ENCODE data around the gene MS4A4E. TPM values are rescaled to one million over a fixed set of nuclear protein-coding genes. Genes with fewer than 3 reads are reported as not detected.

Gene MS4A4E
- total RNA-seq, 2 experiments from 2014 or later: not detected

DNA sequence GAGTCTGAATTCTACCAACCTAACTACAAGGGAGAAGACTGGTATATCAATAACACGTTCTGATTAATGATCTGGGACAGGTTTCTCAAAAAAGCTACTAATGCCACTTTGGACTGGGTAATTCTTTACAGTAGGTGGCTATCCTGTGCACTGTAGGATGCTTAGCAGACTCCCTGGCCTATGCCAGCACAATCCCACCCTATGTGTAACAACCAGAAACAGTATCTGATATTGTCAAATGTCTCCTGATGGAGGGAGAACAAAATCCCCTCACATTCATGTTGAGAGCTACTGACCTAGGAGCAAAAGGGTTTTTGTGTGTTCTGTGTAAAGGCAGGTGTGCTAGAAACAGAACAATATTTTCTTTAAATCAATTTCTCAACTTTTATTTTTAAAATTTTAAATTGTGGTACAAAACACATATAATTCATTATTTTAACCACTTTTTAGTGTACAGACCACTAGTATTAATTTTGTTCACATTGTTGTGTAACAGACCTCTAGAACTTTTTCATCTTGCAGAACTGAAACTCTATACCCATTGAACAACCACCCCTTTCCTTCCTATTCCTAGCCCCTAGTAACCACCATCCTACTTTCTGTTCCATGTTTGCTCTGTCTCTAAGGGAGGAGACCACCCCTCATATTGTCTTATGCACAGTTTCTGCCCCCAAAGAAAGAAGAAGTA, 58.0 kb downstream of the MS4A4E start:
- Histone ChIP-seq H3K36me3 (ENCODE audit: insufficient read depth, low read length) (no peaks in the 10 kb centered on the region), H3K27ac (ENCODE audit: low read depth, low read length, poor library complexity, severe bottlenecking) (no peak overlapping the region), H3K4me1 (ENCODE audit: insufficient read depth, low read length, poor library complexity, severe bottlenecking) (peaks cover 22% of the 10 kb centered on the region), H2AFZ (ENCODE audit: low read length) (no peak overlapping the region), H3K79me2 (ENCODE audit: insufficient read depth, low read depth, low read length) (no peaks in the 10 kb centered on the region), H3K9me3 (ENCODE audit: low read length) (no peaks in the 10 kb centered on the region), H3K4me3 (ENCODE audit: low read depth, low read length, poor library complexity, severe bottlenecking) (no peak overlapping the region), H3K4me2 (ENCODE audit: low read length) (no peak overlapping the region; the same call in 1 of the 2 replicates), H4K20me1 (ENCODE audit: insufficient read depth, low read length) (no peaks in the 10 kb centered on the region), H3K9me2 (ENCODE audit: insufficient read depth, low read length) (no peaks in the 10 kb centered on the region)
- intact Hi-C loops (cut with micrococcal nuclease; ENCODE audit: unreplicated experiment): no loop called here
- ChIA-PET POLR2A (no interaction called here), CTCF (ENCODE audit: unreplicated experiment) (no interaction called here)
- DNase-seq (ENCODE audit: low spot score): peak; percentile 13
- TF ChIP-seq, protein P1, sequence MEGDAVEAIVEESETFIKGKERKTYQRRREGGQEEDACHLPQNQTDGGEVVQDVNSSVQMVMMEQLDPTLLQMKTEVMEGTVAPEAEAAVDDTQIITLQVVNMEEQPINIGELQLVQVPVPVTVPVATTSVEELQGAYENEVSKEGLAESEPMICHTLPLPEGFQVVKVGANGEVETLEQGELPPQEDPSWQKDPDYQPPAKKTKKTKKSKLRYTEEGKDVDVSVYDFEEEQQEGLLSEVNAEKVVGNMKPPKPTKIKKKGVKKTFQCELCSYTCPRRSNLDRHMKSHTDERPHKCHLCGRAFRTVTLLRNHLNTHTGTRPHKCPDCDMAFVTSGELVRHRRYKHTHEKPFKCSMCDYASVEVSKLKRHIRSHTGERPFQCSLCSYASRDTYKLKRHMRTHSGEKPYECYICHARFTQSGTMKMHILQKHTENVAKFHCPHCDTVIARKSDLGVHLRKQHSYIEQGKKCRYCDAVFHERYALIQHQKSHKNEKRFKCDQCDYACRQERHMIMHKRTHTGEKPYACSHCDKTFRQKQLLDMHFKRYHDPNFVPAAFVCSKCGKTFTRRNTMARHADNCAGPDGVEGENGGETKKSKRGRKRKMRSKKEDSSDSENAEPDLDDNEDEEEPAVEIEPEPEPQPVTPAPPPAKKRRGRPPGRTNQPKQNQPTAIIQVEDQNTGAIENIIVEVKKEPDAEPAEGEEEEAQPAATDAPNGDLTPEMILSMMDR (conservative IDR thresholded peaks at IDR 0.05; ENCODE audit: low read length): no peak
- no peak for TF ChIP-seq EZH2phosphoT487 (IDR thresholded peaks at IDR 0.05; ENCODE audit: borderline replicate concordance, low read depth, low read length)
- no TSS peak for BruUV-seq (replicated peaks)

DNA sequence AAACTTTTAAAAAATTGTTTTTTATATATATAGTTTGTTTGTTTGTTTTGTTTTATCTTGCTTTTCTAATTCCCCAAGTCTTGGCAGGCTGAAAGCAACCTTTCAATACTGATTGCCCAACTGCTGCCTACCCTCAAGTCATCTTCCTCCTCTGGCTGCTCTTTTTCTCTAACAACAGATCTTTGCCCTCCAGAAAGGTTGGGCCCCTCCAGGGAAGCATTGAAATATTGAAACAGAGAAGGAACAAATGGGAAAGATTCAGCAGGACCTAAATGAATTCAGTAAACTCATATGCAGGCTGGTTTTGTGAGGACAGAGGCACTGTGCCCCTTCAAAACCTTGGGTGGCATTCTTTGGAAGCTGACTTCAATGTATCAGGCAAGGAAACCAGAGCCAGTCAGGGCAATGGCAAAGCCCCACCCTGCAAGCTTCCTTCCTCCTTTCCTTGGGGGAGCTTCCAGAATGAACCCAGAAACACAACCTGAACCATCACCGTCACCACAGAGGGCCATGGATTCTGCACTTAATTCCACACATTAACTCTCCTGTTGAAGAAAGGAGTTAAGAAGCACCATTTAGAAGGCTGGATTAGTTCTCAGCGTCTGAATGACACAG, 59.2 kb downstream of the MS4A4E start:
- Histone ChIP-seq H3K9me3 (ENCODE audit: low read length) (no peaks in the 10 kb centered on the region), H3K36me3 (ENCODE audit: insufficient read depth, low read length) (no peaks in the 10 kb centered on the region), H3K27ac (ENCODE audit: low read depth, low read length, poor library complexity, severe bottlenecking) (no peak overlapping the region), H3K4me3 (ENCODE audit: low read depth, low read length, poor library complexity, severe bottlenecking) (no peak overlapping the region), H3K4me2 (ENCODE audit: low read length) (no peak overlapping the region), H2AFZ (ENCODE audit: low read length) (no peak overlapping the region), H4K20me1 (ENCODE audit: insufficient read depth, low read length) (no peaks in the 10 kb centered on the region), H3K4me1 (ENCODE audit: insufficient read depth, low read length, poor library complexity, severe bottlenecking) (peaks cover 22% of the 10 kb centered on the region), H3K9me2 (ENCODE audit: insufficient read depth, low read length) (no peaks in the 10 kb centered on the region), H3K79me2 (ENCODE audit: insufficient read depth, low read depth, low read length) (no peaks in the 10 kb centered on the region)
- POLR2A ChIA-PET: interaction anchor here (0.5 kb wide), 1 partner anchor 276 kb away, joined by 3 read pairs; no protein-coding TSS in a partner anchor
- intact Hi-C loops (cut with micrococcal nuclease; ENCODE audit: unreplicated experiment): no loop called here
- no peak for DNase-seq (ENCODE audit: low spot score)
- no peak for TF ChIP-seq EZH2phosphoT487 (IDR thresholded peaks at IDR 0.05; ENCODE audit: borderline replicate concordance, low read depth, low read length)
- TF ChIP-seq, protein P1 (conservative IDR thresholded peaks at IDR 0.05; ENCODE audit: low read length): no peak
- CTCF ChIA-PET (ENCODE audit: unreplicated experiment): no interaction called here
- no TSS peak for BruUV-seq (replicated peaks)

All from OCI-LY7 (cell line).